NT2/D1 (cell line): ENCODE data around the gene TAS2R46.

ENCODE experiments used
- SUZ12 ChIP-seq: IDR thresholded peaks from 2 replicates; pipeline ENCODE4 v1.6.1; 2011; ENCODE audit not compliant: insufficient read length, insufficient read depth; ENCODE audit errors: extremely low read depth
- YY1 ChIP-seq: IDR thresholded peaks from 2 replicates; pipeline ENCODE4 v1.6.1; 2011; ENCODE audit not compliant: insufficient read length, insufficient read depth
- ZNF274 ChIP-seq: IDR thresholded peaks from 2 replicates; pipeline ENCODE4 v1.6.1; 2011; ENCODE audit warnings: mild to moderate bottlenecking, low read depth, low read length

- TF ChIP-seq ZNF274 = no peak
- TF ChIP-seq YY1 = no peak
- TF ChIP-seq SUZ12 = no peak
Measured at GRCh38 chr12:11069854-11070365, 7.8 kb upstream of the TAS2R46 start.
